ENCODE results near the gene ELL. TPM values are rescaled to one million over a fixed set of nuclear protein-coding genes. Genes with fewer than 3 reads are reported as not detected.

Gene ELL
- total RNA-seq, 2 experiments from 2014 or later = 14.1 TPM

GRCh38 chr19:18480006-18480691, 41.7 kb downstream of the ELL start:
- intact Hi-C loops (cut with micrococcal nuclease) = no loop called here
- peak overlapping the region; percentile 44 for H3K27ac Mint-ChIP-seq
- no peaks in the 10 kb centered on the region for H3K27me3 Mint-ChIP-seq (ENCODE audit: low read depth)
- H3K4me3 Mint-ChIP-seq = no peak overlapping the region
- H3K36me3 Mint-ChIP-seq (ENCODE audit: low read depth) = peaks cover 2% of the 10 kb centered on the region
- H3K9me3 Mint-ChIP-seq = no peaks in the 10 kb centered on the region
- peaks cover 64% of the 10 kb centered on the region for H3K4me1 Mint-ChIP-seq (ENCODE audit: low read depth)
- no peak for DNase-seq
- CTCF ChIA-PET = no interaction called here

DNA sequence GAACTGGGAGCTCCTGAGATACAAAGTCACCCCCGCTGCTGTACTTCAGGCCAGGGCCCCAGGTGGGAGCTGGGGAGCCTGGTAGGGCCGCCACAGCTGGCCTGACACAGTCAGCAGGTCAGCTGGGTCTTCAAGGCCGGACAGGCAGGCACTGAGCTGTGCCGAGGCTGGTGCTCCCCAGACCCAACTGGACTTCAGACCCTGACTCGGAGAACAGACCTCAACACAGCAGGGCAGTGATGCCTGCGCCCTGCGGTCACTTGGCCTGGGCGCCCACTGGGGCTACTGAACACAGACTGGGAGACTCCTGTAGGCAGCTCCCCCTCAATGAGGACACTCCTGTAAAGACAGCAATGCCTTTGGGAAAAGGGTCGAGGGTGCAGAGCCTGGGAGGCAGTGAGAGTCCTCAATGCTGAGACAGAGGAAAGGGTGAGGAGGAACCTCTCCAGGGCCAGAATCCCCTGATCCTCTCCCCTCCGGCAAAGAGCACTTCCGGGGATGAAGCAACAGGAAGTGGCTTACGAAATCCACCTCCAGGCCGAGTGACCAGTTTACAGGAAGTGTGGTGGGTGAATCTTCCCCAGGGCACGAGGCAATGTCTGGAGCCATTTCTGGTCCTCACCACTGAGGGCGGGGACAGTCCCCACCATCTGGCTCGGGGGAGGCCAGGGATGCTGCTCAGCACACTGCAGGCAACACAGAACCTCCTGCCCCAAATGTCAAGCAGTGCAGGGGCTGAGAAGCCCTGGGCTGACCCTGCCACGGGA, 43.1 kb downstream of the ELL start:
- H3K9me3 Mint-ChIP-seq = no peaks in the 10 kb centered on the region
- CTCF ChIA-PET = interaction anchor here (0.8 to 1.5 kb wide), 5 partner anchors 10 to 143 kb away, joined by 3 to 5 read pairs (median 4); no protein-coding TSS in a partner anchor
- DNase-seq = peak; percentile 93
- intact Hi-C loops (cut with micrococcal nuclease) = loop anchor here (1.0 to 5.0 kb wide), 4 partner anchors 18 to 439 kb away; partner anchors contain the start of genes COPE, DDX49, ELL and UBA52
- peak overlapping the region; percentile 38 for H3K4me3 Mint-ChIP-seq
- H3K27me3 Mint-ChIP-seq (ENCODE audit: low read depth) = no peaks in the 10 kb centered on the region
- H3K4me1 Mint-ChIP-seq (ENCODE audit: low read depth) = peaks cover 65% of the 10 kb centered on the region
- peaks cover 2% of the 10 kb centered on the region for H3K36me3 Mint-ChIP-seq (ENCODE audit: low read depth)
- peak overlapping the region; percentile 87 for H3K27ac Mint-ChIP-seq

DNA sequence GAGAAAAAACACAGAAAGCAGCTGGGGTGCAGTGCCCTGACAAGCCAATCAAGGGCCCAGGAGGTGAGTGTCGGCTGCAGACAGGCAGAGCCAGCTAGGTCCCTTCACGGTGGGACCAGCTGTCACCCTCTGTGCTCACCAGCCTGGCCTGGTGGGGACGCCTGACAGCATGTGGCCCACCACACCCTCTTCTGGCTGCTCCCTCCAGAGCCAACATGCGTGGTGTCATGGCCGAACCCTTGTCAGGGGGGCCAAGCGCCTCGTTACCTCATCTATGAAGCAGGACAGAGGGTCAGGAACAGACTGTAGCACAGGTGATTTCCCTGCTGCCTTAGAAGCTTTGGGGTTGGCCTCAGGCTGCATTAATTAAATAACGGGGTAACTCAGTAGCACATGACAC, 43.9 kb downstream of the ELL start:
- intact Hi-C loops (cut with micrococcal nuclease) = loop anchor here (5.0 kb wide), 2 partner anchors 94 to 439 kb away; partner anchors contain the start of genes COPE, DDX49 and UBA52
- peak overlapping the region; percentile 87 for H3K27ac Mint-ChIP-seq
- no peaks in the 10 kb centered on the region for H3K9me3 Mint-ChIP-seq
- peaks cover 2% of the 10 kb centered on the region for H3K36me3 Mint-ChIP-seq (ENCODE audit: low read depth)
- H3K27me3 Mint-ChIP-seq (ENCODE audit: low read depth) = no peaks in the 10 kb centered on the region
- no peak for DNase-seq
- CTCF ChIA-PET = interaction anchor here (0.7 to 1.5 kb wide), 6 partner anchors 9 to 143 kb away, joined by 3 to 5 read pairs (median 4); no protein-coding TSS in a partner anchor
- peaks cover 61% of the 10 kb centered on the region for H3K4me1 Mint-ChIP-seq (ENCODE audit: low read depth)
- H3K4me3 Mint-ChIP-seq = no peak overlapping the region

DNA sequence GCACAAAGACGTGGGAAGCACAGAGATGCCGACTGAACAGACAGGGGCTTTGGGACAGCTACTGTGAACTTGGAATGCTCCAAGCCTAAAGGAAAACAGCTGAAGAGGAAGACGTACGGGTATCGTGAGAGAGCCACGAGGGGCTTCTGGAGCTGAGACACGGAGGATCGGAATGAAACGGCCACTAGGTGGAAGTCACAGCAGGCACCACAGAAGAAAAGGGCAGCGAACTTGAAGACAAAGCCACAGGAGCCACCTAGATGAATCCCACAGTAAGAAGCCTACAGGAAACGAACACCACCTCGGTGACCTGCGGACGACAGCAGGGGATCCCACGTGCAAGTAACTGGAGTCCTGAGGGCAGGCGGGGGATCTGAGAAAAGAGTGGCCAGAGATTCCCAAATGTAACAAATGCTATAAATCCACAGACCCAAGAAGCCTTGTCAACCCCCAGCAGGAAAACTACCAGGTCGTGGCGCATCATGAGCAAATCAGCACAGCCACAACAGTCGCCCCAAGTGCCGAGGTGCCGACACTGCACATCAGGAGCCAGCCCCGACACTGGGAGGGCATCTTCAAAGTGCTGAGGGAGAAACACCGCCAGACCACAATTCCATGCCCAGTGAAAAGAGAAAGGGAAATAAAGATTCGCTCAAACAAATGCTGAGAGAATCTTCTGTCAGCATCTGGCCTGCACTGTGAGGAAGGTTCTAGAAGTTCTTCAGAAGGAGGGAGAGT, 44.7 kb downstream of the ELL start:
- Mint-ChIP-seq H3K27ac (peak overlapping the region; percentile 87), H3K4me3 (no peak overlapping the region), H3K36me3 (ENCODE audit: low read depth) (peaks cover 2% of the 10 kb centered on the region), H3K27me3 (ENCODE audit: low read depth) (no peaks in the 10 kb centered on the region), H3K9me3 (no peaks in the 10 kb centered on the region), H3K4me1 (ENCODE audit: low read depth) (peaks cover 58% of the 10 kb centered on the region)
- no peak for DNase-seq
- intact Hi-C loops (cut with micrococcal nuclease) = loop anchor here (5.0 kb wide), 2 partner anchors 95 to 440 kb away; partner anchors contain the start of genes COPE, DDX49 and UBA52
- CTCF ChIA-PET = interaction anchor here (1.5 kb wide), 1 partner anchor 43 kb away, joined by 5 read pairs; no protein-coding TSS in a partner anchor

- Mint-ChIP-seq H3K36me3 (ENCODE audit: low read depth) (peaks cover 2% of the 10 kb centered on the region), H3K9me3 (no peaks in the 10 kb centered on the region), H3K27ac (no peak overlapping the region), H3K4me3 (no peak overlapping the region), H3K4me1 (ENCODE audit: low read depth) (peaks cover 57% of the 10 kb centered on the region), H3K27me3 (ENCODE audit: low read depth) (no peaks in the 10 kb centered on the region)
- CTCF ChIA-PET = no interaction called here
- no peak for DNase-seq
- intact Hi-C loops (cut with micrococcal nuclease) = loop anchor here (5.0 kb wide), 2 partner anchors 96 to 441 kb away; partner anchors contain the start of genes COPE, DDX49 and UBA52
Observed at GRCh38 chr19:18476507-18477041, 45.3 kb downstream of the ELL start.

DNA sequence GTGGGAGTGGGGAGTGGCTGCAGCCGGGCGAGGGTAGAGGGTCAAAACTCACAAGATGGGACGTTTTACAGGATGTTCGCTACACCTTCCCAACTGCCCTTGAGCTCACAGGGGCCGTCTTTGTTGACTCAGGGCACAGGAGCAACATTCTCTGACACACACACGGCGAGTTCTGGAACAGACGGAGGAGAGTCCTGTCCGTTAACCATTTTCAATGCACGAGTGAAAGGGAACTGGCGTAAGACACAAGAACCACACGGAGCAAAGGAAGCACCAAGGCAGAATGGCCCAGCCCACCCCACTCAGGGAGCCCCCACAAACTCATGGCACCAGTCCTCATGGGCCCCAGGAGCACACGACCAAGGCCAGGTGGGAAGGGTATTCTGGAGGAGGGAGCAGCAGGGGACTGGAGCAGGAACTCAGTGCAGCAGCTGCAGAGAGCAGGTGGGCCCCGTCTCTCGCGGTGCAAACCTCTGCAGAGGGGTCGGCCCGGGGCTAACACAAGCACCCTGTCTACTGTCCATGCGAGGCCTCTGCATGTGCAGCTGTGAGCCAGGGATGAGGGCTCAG, 46.0 kb downstream of the ELL start:
- no peak overlapping the region for H3K4me3 Mint-ChIP-seq
- no peaks in the 10 kb centered on the region for H3K27me3 Mint-ChIP-seq (ENCODE audit: low read depth)
- H3K27ac Mint-ChIP-seq = no peak overlapping the region
- intact Hi-C loops (cut with micrococcal nuclease) = loop anchor here (5.0 kb wide), 2 partner anchors 96 to 441 kb away; partner anchors contain the start of genes COPE, DDX49 and UBA52
- no peak for DNase-seq
- peaks cover 2% of the 10 kb centered on the region for H3K36me3 Mint-ChIP-seq (ENCODE audit: low read depth)
- peaks cover 50% of the 10 kb centered on the region for H3K4me1 Mint-ChIP-seq (ENCODE audit: low read depth)
- CTCF ChIA-PET = no interaction called here
- H3K9me3 Mint-ChIP-seq = no peaks in the 10 kb centered on the region

GRCh38 chr19:18475004-18475453, 46.8 kb downstream of the ELL start:
- H3K9me3 Mint-ChIP-seq = no peaks in the 10 kb centered on the region

DNA sequence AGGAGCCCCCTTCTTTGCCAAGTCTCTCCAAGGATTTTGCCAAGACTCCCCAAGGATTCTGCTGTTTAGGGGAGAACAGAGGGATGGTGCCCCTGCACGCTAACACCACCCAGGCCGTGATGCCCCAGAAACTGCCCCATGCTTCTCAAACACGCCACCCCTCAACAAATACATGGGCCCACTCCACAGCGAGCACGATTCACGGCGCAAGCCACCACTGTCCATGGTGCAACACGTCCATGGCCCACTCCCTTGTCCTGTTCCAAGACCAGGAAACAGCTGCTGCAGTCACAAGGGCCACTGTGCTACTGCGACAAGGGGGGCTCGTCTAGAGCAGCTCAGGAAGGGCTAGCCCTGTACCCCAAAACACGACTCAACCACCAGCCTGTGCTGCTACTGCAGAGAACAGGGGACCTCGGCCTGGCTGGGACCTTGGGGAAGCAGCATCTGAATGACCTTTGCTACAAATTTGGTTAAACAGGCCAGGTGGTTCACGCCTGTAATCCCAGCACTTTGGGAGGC, 47.4 kb downstream of the ELL start:
- DNase-seq = no peak
- CTCF ChIA-PET = interaction anchor here (0.6 kb wide), 1 partner anchor 11 kb away, joined by 3 read pairs; no protein-coding TSS in a partner anchor
- H3K36me3 Mint-ChIP-seq (ENCODE audit: low read depth) = peaks cover 2% of the 10 kb centered on the region
- H3K27ac Mint-ChIP-seq = no peak overlapping the region
- intact Hi-C loops (cut with micrococcal nuclease) = loop anchor here (5.0 kb wide), 2 partner anchors 203 to 373 kb away; no protein-coding TSS in a partner anchor
- H3K4me3 Mint-ChIP-seq = no peak overlapping the region
- peaks cover 37% of the 10 kb centered on the region for H3K4me1 Mint-ChIP-seq (ENCODE audit: low read depth)
- H3K27me3 Mint-ChIP-seq (ENCODE audit: low read depth) = no peaks in the 10 kb centered on the region
- H3K9me3 Mint-ChIP-seq = no peaks in the 10 kb centered on the region

More at GRCh38 chr19:18475004-18475453, 46.8 kb downstream of the ELL start:
- CTCF ChIA-PET = interaction anchor here (0.6 kb wide), 1 partner anchor 10 kb away, joined by 3 read pairs; no protein-coding TSS in a partner anchor
- Mint-ChIP-seq H3K27me3 (ENCODE audit: low read depth) (no peaks in the 10 kb centered on the region), H3K27ac (peak overlapping the region; percentile 39), H3K4me3 (no peak overlapping the region), H3K4me1 (ENCODE audit: low read depth) (peaks cover 43% of the 10 kb centered on the region), H3K36me3 (ENCODE audit: low read depth) (peaks cover 2% of the 10 kb centered on the region)
- intact Hi-C loops (cut with micrococcal nuclease) = loop anchor here (5.0 kb wide), 2 partner anchors 97 to 442 kb away; partner anchors contain the start of genes COPE, DDX49 and UBA52
- DNase-seq = no peak

- Mint-ChIP-seq H3K4me1 (ENCODE audit: low read depth) (peaks cover 30% of the 10 kb centered on the region), H3K36me3 (ENCODE audit: low read depth) (no peaks in the 10 kb centered on the region), H3K4me3 (no peak overlapping the region), H3K9me3 (no peaks in the 10 kb centered on the region), H3K27ac (no peak overlapping the region), H3K27me3 (ENCODE audit: low read depth) (no peaks in the 10 kb centered on the region)
- DNase-seq = no peak
- CTCF ChIA-PET = interaction anchor here (0.5 to 1.0 kb wide), 2 partner anchors 10 to 11 kb away, joined by 3 to 7 read pairs; no protein-coding TSS in a partner anchor
- intact Hi-C loops (cut with micrococcal nuclease) = loop anchor here (5.0 kb wide), 2 partner anchors 204 to 374 kb away; no protein-coding TSS in a partner anchor
Observed at GRCh38 chr19:18473706-18474087, 48.2 kb downstream of the ELL start.

GRCh38 chr19:18473003-18473705, 48.7 kb downstream of the ELL start:
- intact Hi-C loops (cut with micrococcal nuclease) = loop anchor here (5.0 kb wide), 2 partner anchors 204 to 374 kb away; no protein-coding TSS in a partner anchor
- no peaks in the 10 kb centered on the region for H3K27me3 Mint-ChIP-seq (ENCODE audit: low read depth)
- H3K27ac Mint-ChIP-seq = no peak overlapping the region
- H3K36me3 Mint-ChIP-seq (ENCODE audit: low read depth) = no peaks in the 10 kb centered on the region
- H3K4me3 Mint-ChIP-seq = no peak overlapping the region
- H3K4me1 Mint-ChIP-seq (ENCODE audit: low read depth) = peaks cover 25% of the 10 kb centered on the region
- no peak for DNase-seq
- H3K9me3 Mint-ChIP-seq = no peaks in the 10 kb centered on the region
- CTCF ChIA-PET = interaction anchor here (0.5 to 1.0 kb wide), 2 partner anchors 9 to 11 kb away, joined by 3 to 7 read pairs; no protein-coding TSS in a partner anchor
